Fibroblast of skin of right quadriceps (primary cell): ENCODE data around the gene SURF4.
"Not testable (repeated sequence)": the region's sequence is repeated elsewhere in the genome, so short reads cannot be mapped to it uniquely, and the experiment has no call there.

Experiments used
- DNase-seq: peaks from one replicate; pipeline ENCODE4 v3.0.0-alpha.2; 2013

Gene SURF4

DNA sequence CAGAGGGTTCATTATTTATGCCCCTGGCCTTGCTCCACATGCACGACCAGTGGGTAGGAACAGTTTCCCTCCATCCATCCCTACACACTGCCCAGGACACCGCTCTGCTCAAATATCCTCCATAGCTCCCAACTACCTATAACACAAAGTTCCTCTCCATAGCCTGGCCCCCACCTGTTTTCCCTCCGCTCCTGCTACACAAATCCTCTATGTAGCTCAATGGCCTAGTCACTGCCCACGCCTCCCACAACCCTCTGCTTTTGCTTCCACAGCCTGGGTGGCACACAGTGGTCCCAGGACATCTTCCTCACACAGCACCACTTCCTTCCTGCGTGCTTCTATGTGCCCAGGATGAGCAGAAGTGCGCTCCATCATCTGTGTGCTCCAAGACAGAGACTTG, 21.5 kb upstream of the SURF4 start:
- DNase-seq, result no peak

GRCh38 chr9:133396952-133397351, 21.1 kb upstream of the SURF4 start:
- no peak for DNase-seq

GRCh38 chr9:133394687-133395271, 18.9 kb upstream of the SURF4 start:
- DNase-seq, result no peak

GRCh38 chr9:133393399-133393798, 17.5 kb upstream of the SURF4 start:
- DNase-seq, result no peak

DNA sequence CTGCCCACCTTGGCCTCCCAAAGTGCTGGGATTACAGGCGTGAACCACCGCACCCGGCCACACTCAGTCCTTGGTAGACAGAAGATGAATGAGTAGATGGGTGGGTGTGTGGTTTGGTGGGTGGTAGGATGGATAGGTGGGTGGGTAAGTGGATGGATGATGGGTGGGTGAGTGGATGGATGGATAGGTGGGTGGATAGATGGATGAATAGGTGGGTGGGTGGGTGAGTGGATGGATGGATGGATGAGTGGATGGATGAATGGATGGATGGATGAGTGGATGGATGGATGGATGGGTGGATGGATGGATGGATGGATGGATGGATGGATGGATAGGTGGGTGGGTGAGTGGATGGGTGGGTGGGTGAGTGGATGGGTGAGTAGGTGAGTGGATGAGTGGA, 16.4 kb upstream of the SURF4 start:
- not testable (repeated sequence) for DNase-seq

GRCh38 chr9:133391449-133391848, 15.6 kb upstream of the SURF4 start:
- DNase-seq, result not testable (repeated sequence)

- no peak for DNase-seq
These were observed 14.9 kb upstream of the SURF4 start for GRCh38 chr9:133390713-133391112.

- no peak for DNase-seq
These were observed 13.7 kb upstream of the SURF4 start for GRCh38 chr9:133389562-133389961.

DNA sequence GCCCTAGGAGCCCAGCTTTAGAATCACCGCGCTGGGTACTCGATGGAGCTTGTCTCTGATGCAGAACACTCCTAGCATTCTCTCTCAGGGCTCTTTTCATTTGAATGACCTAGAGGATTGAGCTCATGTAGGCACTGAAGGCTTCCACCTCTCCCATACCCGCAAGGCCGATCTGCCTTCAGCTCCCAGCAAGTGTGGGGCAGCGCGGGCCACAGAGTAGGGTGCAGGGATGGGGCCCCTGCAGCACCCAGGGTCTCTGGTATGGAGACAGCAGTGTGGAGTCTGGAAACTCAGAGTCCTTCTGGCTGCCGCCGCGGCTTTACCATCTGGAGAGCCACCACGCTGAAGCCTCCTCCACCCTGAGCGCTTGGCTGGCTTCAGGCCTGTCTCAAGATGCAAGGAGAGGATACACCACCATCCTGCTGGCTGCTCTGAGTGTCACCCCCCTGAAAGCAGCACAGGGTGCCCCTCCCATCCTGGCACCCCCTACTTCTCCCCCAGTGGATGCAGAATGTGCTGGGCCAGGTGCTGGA, 13.2 kb upstream of the SURF4 start:
- no peak for DNase-seq

DNA sequence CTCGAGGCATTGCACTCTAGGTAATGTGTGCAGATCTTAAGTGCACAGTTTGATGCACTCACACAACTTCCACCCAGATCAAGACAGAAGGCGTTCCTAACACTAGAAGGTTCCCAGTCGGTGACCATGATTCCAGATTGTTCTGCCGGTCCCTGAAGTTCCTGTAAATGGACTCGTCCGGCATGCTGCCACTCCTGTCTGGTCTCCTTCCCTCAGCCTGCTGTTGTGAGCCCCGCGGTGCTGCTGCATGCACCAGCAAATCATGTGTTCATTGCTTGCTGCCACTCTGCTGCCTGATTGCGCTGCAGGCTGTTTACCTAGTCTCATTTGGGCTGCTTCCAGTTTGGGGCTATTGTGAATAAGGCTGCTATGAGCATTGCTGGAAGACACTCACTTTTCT, 11.8 kb upstream of the SURF4 start:
- no peak for DNase-seq

GRCh38 chr9:133386338-133386737, 10.5 kb upstream of the SURF4 start:
- no peak for DNase-seq

- DNase-seq, result no peak
These were observed 9.6 kb upstream of the SURF4 start for GRCh38 chr9:133385452-133385851.

GRCh38 chr9:133384736-133385321, 9.0 kb upstream of the SURF4 start:
- no peak for DNase-seq

GRCh38 chr9:133383438-133383837, 7.6 kb upstream of the SURF4 start:
- no peak for DNase-seq

DNA sequence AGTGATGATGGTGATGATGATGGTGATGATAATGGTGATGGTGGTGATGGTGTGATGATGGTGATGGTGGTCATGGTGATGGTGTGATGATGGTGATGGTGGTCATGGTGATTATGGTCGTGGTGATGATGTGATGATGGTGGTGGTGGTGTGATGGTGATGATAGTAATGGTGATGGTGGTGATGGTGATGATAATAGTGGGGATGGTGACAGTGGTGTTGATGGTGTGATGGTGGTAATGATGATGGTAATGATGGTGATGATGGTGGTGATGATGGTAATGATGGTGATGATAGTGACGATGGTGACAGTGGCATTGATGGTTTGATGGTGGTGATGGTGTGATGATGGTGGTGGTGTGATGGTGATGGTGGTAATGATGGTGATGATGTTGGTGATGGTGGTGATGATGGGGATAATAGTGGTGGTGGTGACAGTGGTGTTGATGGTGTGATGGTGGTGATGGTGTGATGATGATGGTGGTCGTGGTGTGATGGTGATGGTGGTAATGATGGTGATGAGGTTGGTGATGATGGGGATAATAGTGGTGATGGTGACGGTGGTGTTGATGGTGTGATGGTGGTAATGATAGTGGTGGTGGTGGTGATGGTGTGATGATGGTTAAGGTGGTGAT, 6.8 kb upstream of the SURF4 start:
- no peak for DNase-seq

GRCh38 chr9:133380734-133381133, 4.9 kb upstream of the SURF4 start:
- no peak for DNase-seq

DNA sequence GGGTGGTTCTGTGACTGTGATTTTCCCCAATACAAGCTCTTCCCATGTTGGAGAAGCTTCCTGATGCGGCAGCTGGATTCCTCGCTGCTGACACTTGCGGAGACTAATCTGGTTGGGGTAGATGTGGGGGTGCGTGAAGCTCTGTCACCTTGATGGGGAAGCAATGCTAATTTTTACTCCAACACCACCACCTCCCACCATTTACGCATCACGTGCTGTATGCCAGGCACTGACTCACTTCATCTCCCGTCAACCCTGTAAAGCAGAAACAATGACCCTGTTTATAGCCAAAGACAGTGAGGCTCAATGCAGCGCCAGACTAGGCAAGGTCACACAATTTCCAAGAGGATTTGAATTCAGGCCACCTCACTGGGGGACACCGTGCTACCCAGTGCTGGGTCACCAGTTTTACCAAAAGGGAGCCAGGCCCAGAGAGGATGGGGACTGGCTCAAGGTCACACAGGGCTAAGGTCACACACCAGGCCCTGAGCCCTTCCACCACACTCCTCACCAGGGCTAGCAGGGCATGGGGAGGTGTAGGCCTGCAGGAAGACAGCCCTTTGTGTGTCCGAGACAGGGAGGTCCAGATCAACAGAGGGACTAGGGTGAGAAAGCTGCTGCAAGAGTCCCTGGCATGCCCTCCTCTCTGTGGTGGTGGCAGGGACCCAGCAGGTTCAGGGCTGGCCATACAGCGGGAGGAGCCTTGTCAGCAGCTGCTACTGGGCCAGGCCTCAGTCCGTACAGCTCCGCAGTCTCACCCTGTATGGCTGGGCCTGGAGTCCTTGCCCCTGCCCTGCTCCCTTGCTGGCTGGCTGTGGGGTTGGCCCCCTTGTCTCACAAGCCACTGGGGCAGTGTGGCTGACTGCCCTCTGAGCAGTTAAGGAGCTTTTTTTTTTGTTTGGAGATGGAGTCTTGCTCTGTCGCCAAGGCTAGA, 3.6 kb upstream of the SURF4 start:
- no peak for DNase-seq

- no peak for DNase-seq
These were observed 2.6 kb upstream of the SURF4 start for GRCh38 chr9:133378408-133378962.

GRCh38 chr9:133377721-133378216, 1.9 kb upstream of the SURF4 start:
- peak; percentile 82 for DNase-seq

- DNase-seq, result not testable (repeated sequence)
These were observed 1.4 kb upstream of the SURF4 start for GRCh38 chr9:133377280-133377679.

GRCh38 chr9:133375116-133375723, 640 bp downstream of the SURF4 start:
- peak; percentile 45 for DNase-seq

DNA sequence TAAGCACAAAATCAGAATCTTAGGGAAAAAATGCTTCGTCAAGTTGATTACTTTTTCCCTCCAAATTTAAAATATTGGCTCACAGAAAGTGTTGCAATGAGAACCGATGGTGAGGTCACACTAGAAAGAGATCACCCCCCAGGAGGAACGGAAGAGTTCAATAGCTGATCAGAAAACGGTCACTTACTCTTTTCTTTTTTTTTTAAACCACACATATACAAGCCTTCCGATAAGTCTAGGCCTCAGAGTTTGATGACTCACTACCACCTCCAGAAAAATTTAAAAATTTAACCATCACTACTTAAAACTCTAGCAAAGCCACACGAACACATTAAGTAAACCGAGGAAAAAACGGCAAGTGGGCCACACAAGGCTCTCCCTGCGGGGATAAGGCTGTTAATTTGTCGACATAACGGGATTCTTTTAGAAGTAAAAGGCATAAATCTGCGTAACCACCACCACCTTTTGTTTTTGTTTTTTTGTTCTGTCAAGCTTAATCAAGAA, 1.2 kb downstream of the SURF4 start:
- DNase-seq, result peak; percentile 61
